T1000 (cell line): Measurements from ENCODE around the gene DBET.
"Not testable (repeated sequence)": the region's sequence is repeated elsewhere in the genome, so short reads cannot be mapped to it uniquely, and the experiment has no call there.

Experiments used
- DNase-seq: peaks from one replicate; lab custom pipeline; 2025; ENCODE audit warnings: mixed read lengths; lab: John Stamatoyannopoulos, UW

Gene DBET

DNA sequence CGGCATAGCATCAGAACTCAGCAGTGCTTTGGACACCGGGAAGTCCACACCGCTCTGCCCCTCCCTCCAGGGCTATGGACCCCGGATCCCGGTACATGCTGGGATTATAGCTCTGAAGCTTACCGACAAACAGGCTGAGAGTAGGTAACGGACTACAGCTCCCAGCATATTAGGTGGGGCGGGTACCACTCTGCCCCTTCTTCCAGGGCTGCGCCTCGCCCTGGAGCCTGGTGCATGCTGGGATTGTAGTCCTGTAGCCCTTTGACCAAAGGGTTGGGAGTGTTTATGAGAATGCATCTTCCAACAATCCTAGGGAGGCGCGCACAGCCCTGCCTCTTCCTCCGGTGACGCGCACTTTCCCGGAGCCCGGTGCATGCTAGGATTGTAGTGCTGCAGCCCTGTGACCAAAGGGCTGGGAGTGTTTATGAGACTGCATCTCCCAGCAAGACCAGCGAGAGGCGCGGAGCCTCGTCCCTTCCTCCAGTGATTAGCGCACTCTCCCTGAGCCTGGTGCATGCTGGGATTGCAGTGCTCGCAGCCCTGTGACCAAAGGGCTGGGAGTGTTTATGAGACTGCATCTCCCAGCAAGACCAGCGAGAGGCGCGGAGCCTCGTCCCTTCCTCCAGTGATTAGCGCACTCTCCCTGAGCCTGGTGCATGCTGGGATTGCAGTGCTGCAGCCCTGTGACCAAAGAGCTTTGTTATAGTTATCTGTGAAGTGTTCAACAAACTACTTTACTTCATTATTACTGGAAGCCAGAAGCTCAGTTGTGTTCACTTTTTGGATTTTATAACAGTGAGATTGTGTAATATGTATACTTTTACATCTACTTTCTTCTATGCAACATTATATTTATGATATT is 14.7 kb upstream of the DBET start:
- DNase-seq: not testable (repeated sequence)

DNA sequence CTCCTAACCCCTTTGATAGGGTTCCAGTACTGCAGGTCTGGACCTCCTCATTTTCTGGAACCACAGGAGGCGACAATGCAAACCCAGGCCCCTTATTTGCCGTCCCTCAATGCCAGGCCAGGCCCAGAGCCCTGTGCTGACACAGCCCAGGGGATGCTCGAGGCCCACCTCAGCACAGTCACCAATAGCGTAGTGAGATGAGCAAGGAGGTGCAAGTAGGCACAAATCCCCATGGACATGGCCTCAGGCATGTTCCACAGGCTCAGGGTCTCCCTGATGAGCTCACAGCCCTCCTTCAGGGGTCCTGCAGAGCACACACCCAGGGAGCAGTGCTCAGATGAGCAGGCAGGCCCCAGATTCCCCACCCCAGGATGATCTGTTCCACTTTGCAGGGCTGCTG is 5.3 kb upstream of the DBET start:
- DNase-seq: not testable (repeated sequence)

DNA sequence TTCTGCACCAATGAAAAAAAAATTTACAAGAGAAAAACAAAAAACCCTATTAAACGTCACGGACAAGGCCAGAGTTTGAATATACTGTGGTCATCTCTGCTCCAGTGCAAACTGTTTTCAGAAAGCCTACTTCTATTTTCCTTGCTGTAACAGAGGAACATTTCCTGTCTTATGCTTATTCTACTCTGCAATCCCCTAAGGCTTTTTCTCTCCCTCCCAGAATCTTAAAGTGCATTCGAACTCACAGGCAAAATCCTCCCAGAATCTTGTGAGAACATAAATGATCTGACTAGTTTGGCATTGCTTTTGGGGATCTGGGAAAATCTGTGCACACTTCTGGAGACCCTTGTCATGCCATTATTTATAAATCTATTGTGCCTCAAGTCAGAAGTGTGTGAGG is 503 bp downstream of the DBET start:
- not testable (repeated sequence) for DNase-seq

DNA sequence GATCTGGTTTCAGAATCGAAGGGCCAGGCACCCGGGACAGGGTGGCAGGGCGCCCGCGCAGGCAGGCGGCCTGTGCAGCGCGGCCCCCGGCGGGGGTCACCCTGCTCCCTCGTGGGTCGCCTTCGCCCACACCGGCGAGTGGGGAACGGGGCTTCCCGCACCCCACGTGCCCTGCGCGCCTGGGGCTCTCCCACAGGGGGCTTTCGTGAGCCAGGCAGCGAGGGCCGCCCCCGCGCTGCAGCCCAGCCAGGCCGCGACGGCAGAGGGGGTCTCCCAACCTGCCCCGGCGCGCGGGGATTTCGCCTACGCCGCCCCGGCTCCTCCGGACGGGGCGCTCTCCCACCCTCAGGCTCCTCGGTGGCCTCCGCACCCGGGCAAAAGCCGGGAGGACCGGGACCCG is 4.0 kb downstream of the DBET start:
- not testable (repeated sequence) for DNase-seq

DNA sequence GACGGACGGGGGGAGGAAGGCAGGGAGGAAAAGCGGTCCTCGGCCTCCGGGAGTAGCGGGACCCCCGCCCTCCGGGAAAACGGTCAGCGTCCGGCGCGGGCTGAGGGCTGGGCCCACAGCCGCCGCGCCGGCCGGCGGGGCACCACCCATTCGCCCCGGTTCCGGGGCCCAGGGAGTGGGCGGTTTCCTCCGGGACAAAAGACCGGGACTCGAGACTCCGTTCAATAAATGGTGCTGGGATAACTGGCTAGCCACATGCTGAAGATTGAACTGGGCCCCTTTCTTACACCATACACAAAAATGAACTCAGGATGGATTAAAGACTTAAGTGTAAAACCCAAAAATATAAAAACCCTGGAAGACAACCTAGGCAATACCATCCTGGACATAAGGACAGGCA is 28.8 kb downstream of the DBET start:
- DNase-seq: not testable (repeated sequence)

DNA sequence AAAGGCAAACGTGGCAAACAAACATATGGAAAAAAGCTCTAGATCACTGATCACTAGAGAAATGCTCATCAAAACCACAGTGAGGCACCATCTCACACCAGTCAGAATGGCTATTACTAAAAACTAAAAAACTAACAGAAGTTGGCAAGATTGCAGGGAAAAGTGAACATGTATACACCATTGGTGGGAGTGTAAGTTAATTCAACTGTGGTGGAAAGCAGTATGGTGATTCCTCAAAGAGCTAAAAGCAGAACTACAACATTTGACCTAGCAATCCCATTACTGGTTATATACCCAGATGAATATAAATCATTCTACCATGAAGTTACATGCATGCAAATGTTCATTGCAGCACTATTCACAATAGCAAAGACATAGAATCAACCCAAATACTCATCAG is 29.7 kb downstream of the DBET start:
- DNase-seq: not testable (repeated sequence)

DNA sequence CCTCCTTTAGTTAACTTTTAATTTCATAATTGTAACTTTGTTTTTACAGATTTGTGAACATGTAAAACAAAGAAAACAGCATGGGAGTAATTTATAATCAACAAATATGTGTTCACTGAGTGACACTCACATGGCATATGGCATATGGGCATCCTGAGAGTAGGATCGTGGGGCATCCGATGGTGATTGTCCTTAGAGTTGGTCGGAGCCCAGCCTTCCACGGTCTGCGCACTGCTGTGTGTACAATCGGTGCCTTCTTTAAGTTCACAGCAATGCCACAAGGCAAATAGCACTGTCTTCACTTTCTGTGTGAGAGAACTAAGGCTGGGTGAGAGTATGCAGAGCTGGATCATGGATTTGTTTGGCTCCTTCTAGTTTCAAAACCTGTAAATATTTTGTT is 31.0 kb downstream of the DBET start:
- not testable (repeated sequence) for DNase-seq

DNA sequence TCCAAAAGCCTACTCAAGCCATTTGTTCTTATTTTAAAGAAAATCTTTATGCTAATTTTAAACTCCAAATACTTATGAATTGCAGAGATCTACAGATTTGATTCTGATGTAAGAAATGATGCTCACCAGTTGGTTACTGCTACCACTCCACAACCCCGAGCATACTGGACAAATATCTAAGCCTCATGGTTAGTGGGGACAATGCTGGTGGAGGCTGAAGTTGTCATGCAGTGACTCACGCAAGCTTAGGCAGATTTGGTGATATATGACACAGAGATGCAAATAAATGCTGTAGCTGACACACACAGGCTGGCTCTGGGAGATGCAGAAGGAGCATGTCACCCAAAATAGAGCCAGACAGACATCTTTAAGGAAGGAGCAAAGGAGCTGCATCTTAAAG is 35.3 kb downstream of the DBET start:
- DNase-seq: not testable (repeated sequence)

DNA sequence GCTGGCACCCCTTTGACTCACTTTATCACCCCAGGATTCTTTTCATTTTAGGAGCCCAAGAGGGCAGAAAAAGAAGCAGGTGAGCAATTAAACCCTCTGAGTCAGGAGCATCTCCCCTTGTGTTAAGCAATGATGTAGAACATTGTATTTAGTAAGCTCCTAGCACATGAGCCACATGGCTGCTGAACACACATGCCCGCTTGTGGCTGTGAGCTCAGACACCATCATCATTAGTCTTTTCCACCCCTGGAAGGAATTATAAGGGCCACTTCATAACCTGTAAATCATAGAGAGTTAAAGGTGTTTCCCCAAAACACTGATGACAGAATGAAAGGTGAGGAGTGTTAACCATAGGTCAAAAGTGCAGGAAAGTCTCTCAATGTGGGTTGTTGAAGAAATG is 37.2 kb downstream of the DBET start:
- not testable (repeated sequence) for DNase-seq

DNA sequence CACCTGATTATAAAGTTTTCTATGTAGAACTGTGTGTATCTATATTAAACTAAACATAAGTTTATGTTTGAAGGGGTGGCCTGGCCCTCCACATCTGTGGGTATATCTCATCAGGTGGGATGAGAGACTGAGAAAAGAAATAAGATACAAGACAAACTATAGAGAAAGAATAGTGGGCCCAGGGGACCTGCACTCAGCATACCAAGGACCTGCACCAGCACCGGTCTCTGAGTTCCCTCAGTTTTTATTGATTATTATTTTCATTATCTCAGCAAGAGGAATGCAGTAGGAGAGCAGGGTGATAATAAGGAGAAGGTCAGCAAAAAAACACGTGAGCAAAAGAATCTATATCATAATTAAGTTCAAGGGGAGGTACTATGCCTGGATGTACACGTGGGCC is 41.9 kb downstream of the DBET start:
- DNase-seq: not testable (repeated sequence)

DNA sequence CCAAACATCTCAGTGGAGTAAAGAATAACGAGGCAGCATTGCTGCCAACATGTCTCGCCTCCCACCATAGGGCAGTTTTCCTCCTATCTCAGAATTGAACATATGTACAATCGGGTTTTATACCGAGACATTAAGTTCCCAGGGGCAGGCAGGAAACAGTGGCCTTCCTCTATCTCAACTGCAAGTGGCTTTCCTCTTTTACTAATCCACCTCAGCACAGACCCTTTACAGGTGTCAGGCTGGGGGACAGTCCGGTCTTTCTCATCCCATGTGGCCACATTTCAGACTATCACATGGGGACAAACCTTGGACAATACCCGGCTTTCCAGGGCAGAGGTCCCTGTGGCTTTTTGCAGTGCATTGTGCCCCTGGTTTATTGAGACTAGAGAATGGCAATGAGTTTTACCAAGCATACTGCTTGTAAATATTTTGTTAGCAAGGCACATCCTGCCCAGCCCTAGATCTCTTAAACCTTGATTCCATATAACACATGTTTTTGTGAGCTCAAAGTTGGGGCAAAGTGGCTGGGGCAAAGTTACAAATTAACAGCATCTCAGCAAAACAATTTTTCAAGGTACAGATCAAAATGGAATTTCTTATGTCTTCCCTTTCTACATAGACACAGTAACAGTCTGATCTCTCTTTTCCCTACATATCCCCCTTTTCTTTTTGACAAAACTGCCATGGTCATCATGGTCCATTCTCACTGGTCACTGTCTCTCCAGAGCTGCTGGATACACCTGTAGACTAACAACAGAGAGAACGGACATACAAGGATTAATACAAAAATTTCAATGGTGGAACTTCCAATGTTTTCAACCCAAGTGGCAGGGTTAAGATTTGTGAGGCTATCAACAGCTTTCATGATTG is 42.5 kb downstream of the DBET start:
- DNase-seq: not testable (repeated sequence)

DNA sequence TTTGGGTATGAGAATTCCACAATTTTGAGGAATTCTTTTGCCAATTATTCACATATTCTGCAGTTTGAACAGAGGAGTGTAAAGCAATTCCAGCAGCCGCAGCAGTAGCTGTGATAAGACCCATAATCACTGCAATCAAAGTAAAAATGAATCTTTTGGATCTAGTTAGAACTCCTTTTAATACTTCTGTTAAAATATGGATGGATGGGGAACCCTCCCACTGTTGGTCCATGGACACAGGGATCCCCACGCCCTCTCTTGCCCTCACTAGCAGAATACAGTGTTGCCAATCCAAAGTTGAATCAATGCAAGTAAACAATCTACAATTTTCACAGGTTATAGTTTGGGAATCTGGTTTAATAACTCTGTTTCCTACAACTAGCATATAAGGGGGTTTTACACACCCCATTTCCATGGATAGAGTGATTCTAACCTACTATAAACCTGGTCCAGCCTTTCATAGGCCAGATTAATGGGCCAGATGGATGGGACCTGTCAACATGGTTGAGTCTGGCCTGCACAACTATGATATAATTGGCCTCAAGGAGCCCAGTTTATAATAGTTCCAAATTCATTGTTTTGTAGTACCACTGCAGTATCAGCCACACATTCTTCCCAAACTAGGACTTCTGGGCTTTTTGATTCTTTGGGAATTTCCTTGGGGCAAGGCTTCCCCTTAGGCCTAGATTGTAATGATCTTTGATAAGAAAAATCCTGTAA is 43.6 kb downstream of the DBET start:
- DNase-seq: not testable (repeated sequence)

DNA sequence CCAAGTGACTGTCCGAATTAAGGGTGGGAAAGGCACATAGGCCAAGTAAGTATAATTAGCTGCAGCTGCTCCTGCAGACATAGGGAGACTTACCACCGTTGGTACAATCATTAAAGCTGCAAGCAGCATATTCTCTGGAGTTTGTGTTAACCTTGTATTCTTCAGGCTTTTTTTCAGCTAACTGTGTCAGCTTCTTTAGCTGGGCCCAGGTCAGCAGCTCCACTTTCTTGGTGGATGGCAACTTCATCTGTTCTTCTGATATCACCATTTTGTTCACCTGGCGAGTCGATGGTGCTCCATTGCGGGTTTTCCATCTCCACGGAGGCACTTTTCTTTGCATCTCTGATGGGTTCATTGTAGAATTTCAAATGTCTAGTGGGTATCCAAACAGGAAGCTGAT is 44.5 kb downstream of the DBET start:
- not testable (repeated sequence) for DNase-seq

DNA sequence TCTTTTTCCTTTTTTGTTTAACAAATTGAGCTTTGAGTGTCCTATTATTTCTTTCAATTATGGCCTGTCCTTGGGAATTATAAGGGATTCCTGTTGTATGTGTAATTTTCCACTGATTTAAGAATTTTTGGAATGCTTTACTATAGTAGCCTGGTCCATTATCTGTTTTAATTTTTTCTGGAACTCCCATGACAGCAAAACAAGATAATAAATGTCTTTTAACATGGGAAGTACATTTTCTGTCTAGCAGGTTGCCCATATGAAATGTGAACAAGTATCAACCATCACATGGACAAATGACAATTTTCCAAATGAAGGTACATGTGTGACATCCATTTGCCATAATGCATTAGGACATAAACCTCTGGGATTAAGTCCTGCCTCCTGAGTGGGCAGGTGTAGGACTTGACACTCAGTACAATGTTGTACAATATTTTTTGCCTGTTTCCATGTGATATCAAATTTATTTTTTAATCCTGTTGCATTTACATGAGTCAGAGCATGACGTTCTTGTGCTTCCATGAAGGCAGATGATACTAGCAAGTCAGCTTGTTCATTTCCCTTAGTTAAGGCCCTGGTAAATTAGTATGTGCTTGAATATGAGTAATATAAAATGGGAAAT is 45.2 kb downstream of the DBET start:
- not testable (repeated sequence) for DNase-seq

DNA sequence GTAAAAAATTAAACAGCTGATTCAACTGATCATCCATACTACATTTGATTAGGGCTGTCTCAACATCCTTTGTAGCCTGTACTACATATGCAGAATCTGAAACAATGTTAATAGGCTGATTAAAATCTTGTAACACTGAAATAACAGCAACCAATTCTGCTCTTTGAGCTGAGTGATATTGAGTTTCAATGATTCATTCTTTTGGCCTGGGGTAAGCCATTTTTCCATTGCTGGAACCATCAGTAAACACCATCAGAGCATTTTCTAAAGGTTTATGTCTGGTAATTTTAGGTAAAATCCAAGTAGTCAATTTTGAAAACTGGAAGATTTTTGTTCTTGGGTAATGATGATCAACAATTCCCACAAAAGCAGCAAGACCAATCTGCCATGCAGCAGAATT is 45.7 kb downstream of the DBET start:
- not testable (repeated sequence) for DNase-seq

DNA sequence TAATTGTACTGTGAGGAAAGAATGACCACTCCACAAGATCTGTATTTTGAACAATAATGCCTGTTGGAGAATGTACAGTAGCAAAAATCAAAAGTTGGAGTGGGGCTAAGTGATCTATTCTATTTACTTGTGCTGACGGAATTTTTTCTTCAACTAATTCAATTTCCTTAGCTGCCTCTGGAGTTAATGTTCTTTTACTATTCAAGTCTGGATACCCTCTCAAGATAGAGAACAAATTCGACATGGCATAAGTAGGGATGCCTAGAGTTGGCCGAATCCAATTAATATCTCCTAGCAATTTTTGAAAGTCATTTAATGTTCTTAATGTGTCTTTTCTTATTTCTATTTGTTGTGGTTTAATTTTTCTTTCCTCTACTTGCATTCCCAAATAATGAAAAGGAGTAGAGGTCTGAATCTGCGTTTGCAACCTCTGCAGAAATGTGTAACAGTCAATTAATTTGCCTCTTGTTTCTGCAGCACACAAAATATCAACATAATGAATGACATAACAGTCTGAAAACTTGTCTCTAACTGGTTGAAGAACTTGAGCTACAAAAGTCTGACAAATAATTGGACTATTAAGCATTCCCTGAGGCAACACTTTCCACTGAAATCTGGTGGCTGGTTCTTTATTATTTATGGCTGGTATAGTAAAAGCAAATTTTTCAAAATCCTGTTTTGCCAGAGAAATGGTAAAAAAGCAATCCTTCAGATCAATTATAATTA is 46.4 kb downstream of the DBET start:
- DNase-seq: not testable (repeated sequence)

DNA sequence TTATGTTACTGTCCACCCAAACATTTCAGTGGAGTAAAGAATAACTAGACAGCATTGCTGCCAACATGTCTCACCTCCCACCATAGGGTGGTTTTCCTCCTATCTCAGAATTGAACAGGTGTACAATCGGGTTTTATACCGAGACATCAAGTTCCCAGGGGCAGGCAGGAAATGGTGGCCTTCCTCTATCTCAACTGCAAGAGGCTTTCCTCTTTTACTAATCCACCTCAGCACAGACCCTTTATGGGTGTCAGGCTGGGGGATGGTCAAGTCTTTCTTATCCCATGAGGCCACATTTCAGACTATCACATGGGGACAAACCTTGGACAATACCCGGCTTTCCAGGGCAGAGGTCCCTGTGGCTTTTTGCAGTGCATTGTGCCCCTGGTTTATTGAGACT is 48.6 kb downstream of the DBET start:
- not testable (repeated sequence) for DNase-seq

DNA sequence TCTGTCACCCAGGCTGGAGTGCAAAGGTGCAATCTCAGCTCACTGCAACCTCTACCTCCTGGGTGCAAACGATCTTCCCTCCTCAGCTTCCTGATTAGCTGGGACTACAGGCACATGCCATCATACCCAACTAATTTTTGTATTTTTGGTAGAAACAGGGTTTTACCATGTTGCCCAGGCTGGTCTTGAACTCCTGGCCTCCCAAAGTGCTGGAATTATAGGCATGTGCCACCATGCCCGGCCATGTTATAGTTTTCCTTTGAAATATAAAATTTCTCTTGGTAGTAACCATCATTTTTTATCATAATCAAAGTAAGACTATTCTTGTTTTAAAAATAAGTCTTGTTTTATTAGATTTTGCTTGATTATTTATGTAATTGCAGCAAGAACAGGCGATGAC is 50.7 kb downstream of the DBET start:
- DNase-seq: not testable (repeated sequence)
